Measurements from ENCODE around the gene DLGAP1.

DNA sequence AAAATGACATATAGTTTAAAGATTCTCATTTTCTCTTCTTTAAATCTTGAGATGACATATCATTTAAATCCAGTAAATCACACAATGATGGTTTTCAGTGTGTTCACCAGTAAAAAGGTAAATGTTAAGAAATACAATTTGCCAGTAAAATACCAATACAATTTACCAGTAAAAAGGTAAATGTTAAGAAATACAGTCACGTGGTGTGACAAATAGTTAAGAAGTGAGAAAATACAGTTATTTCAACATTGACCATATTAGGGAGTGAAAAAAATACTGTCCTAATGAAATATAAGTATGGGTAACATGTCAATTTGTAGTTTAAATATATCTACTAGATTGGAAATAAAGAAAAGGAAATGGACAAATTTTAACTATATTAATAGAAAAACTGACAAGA is 80.5 kb downstream of the DLGAP1 start:
- TF ChIP-seq TEAD4 (IDR thresholded peaks at IDR 0.05), result no peak
- no peak for TF ChIP-seq TAF1 (IDR thresholded peaks at IDR 0.05; ENCODE audit: low read depth)
- TF ChIP-seq FOXM1 (IDR thresholded peaks at IDR 0.05; ENCODE audit: borderline replicate concordance, low read depth), result no peak
- TF ChIP-seq ZBTB7A (IDR thresholded peaks at IDR 0.05; ENCODE audit: low read depth), result no peak
- TF ChIP-seq, protein P1, sequence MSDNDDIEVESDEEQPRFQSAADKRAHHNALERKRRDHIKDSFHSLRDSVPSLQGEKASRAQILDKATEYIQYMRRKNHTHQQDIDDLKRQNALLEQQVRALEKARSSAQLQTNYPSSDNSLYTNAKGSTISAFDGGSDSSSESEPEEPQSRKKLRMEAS (IDR thresholded peaks at IDR 0.05), result no peak
- TF ChIP-seq CEBPB (IDR thresholded peaks at IDR 0.05), result no peak
- no peak for TF ChIP-seq CREB1 (IDR thresholded peaks at IDR 0.05; ENCODE audit: low read depth)
- TF ChIP-seq, protein P2, sequence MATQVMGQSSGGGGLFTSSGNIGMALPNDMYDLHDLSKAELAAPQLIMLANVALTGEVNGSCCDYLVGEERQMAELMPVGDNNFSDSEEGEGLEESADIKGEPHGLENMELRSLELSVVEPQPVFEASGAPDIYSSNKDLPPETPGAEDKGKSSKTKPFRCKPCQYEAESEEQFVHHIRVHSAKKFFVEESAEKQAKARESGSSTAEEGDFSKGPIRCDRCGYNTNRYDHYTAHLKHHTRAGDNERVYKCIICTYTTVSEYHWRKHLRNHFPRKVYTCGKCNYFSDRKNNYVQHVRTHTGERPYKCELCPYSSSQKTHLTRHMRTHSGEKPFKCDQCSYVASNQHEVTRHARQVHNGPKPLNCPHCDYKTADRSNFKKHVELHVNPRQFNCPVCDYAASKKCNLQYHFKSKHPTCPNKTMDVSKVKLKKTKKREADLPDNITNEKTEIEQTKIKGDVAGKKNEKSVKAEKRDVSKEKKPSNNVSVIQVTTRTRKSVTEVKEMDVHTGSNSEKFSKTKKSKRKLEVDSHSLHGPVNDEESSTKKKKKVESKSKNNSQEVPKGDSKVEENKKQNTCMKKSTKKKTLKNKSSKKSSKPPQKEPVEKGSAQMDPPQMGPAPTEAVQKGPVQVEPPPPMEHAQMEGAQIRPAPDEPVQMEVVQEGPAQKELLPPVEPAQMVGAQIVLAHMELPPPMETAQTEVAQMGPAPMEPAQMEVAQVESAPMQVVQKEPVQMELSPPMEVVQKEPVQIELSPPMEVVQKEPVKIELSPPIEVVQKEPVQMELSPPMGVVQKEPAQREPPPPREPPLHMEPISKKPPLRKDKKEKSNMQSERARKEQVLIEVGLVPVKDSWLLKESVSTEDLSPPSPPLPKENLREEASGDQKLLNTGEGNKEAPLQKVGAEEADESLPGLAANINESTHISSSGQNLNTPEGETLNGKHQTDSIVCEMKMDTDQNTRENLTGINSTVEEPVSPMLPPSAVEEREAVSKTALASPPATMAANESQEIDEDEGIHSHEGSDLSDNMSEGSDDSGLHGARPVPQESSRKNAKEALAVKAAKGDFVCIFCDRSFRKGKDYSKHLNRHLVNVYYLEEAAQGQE (IDR thresholded peaks at IDR 0.05; ENCODE audit: low read depth), result no peak
- TF ChIP-seq YY1 (IDR thresholded peaks at IDR 0.05; ENCODE audit: low read depth), result no peak
- no peak for TF ChIP-seq EP300 (IDR thresholded peaks at IDR 0.05; ENCODE audit: borderline replicate concordance)
- TF ChIP-seq EGR1 (IDR thresholded peaks at IDR 0.05), result no peak
- no peak for TF ChIP-seq RAD21 (IDR thresholded peaks at IDR 0.05; ENCODE audit: low read depth)

Data from Ishikawa (cell line).